Measurements from ENCODE around the gene ANKRD33B.

- TF ChIP-seq POLR2AphosphoS5 (IDR thresholded peaks at IDR 0.05) = peak; percentile 26 to 61 (median 30)
- no peak for TF ChIP-seq CTCF (IDR thresholded peaks at IDR 0.05)
- TF ChIP-seq POLR2A (IDR thresholded peaks at IDR 0.05) = no peak
These were observed 43.8 kb downstream of the ANKRD33B start for GRCh38 chr5:10607666-10608073.

Data from breast epithelium (tissue), 3 donors.